Activated B cell treated with CpG ODN at 0.5 μM for 24 hours (primary cell): ENCODE results near the gene KCND3. TPM values are rescaled to one million over a fixed set of nuclear protein-coding genes. Genes with fewer than 3 reads are reported as not detected.

Source experiments
- ATAC-seq: fragments of 200-7000 bp; cut with Tn5 transposase; one replicate; pipeline ENCODE4 v1.10.0; 2021; ENCODE audit warnings: low read depth, mild to moderate bottlenecking, moderate library complexity
- CTCF ChIA-PET: fragments of 350-600 bp; sonication (Branson Sonifier 250); formaldehyde crosslinking; loops from one replicate; lab custom pipeline; 2021; ENCODE audit warnings: antibody characterized with exemption; lab: Charles Lee
- POLR2A ChIA-PET: fragments of 350-600 bp; sonication (Branson Sonifier 250); formaldehyde crosslinking; loops from one replicate; lab custom pipeline; 2021; ENCODE audit warnings: antibody characterized with exemption; lab: Charles Lee
- DNase-seq: peaks from one replicate; pipeline ENCODE4 v3.0.0; 2022
- H3K27ac Mint-ChIP-seq: one replicate; pipeline ENCODE4 v1.8.0; 2020; ENCODE audit warnings: mixed read lengths
- H3K27me3 Mint-ChIP-seq: one replicate; pipeline ENCODE4 v1.8.0; 2021; ENCODE audit warnings: mixed read lengths
- H3K36me3 Mint-ChIP-seq: one replicate; pipeline ENCODE4 v1.8.0; 2021; ENCODE audit warnings: low read depth, mixed read lengths
- H3K4me1 Mint-ChIP-seq: one replicate; pipeline ENCODE4 v1.8.0; 2021; ENCODE audit warnings: mixed read lengths
- H3K4me3 Mint-ChIP-seq: one replicate; pipeline ENCODE4 v1.8.0; 2020; ENCODE audit warnings: mild to moderate bottlenecking, mixed read lengths
- H3K9me3 Mint-ChIP-seq: one replicate; pipeline ENCODE4 v1.8.0; 2020; ENCODE audit warnings: mixed read lengths
- CTCF ChIP-seq: fragments of 200-600 bp; IDR thresholded peaks from one replicate; pipeline ENCODE4 v1.8.0; 2022; ENCODE audit warnings: antibody characterized with exemption, mild to moderate bottlenecking
- intact Hi-C: fragments of 100-400 bp; cut with micrococcal nuclease; formaldehyde crosslinking; loops from one replicate; pipeline ENCODE4 v1.15.1; 2024
- total RNA-seq: library from RNA; stranded (reverse); gene quantifications from 2 replicates; pipeline ENCODE4 v1.2.3, GENCODE V29; 2022

KCND3 gene
- total RNA-seq, 1 donor from 2014 or later: 0.04 TPM

- Mint-ChIP-seq H3K27me3 (peaks cover 43% of the 10 kb centered on the region), H3K4me1 (no peaks in the 10 kb centered on the region), H3K4me3 (no peak overlapping the region), H3K27ac (no peak overlapping the region), H3K9me3 (no peaks in the 10 kb centered on the region), H3K36me3 (no peaks in the 10 kb centered on the region)
- ATAC-seq (no peak), DNase-seq (no peak)
- ChIA-PET POLR2A (no interaction called here), CTCF (no interaction called here)
- no peak for TF ChIP-seq CTCF
- intact Hi-C loops: no loop called here
Observed at GRCh38 chr1:111909030-111909429, 80.4 kb downstream of the KCND3 start.

GRCh38 chr1:111908011-111908621 lies 81.4 kb downstream of the KCND3 start:
- H3K27me3 Mint-ChIP-seq: peaks cover 38% of the 10 kb centered on the region
- POLR2A ChIA-PET: no interaction called here
- ATAC-seq (no peak), DNase-seq (no peak)
- H3K4me1 Mint-ChIP-seq: no peaks in the 10 kb centered on the region
- no peaks in the 10 kb centered on the region for H3K9me3 Mint-ChIP-seq
- H3K27ac Mint-ChIP-seq: no peak overlapping the region
- intact Hi-C loops: no loop called here
- no peak for TF ChIP-seq CTCF
- H3K4me3 Mint-ChIP-seq: no peak overlapping the region
- CTCF ChIA-PET: no interaction called here
- H3K36me3 Mint-ChIP-seq: no peaks in the 10 kb centered on the region

GRCh38 chr1:111907321-111907720 lies 82.1 kb downstream of the KCND3 start:
- Mint-ChIP-seq H3K4me1 (no peaks in the 10 kb centered on the region), H3K9me3 (no peaks in the 10 kb centered on the region), H3K27me3 (peaks cover 38% of the 10 kb centered on the region), H3K27ac (no peak overlapping the region), H3K4me3 (no peak overlapping the region), H3K36me3 (no peaks in the 10 kb centered on the region)
- intact Hi-C loops: no loop called here
- no peak for TF ChIP-seq CTCF
- no peak for DNase-seq
- CTCF ChIA-PET: no interaction called here
- ATAC-seq: no peak
- POLR2A ChIA-PET: no interaction called here

GRCh38 chr1:111906816-111907215 lies 82.7 kb downstream of the KCND3 start:
- ATAC-seq: no peak
- Mint-ChIP-seq H3K36me3 (no peaks in the 10 kb centered on the region), H3K27me3 (peaks cover 42% of the 10 kb centered on the region), H3K4me1 (no peaks in the 10 kb centered on the region), H3K27ac (no peak overlapping the region), H3K9me3 (no peaks in the 10 kb centered on the region), H3K4me3 (no peak overlapping the region)
- no peak for TF ChIP-seq CTCF
- ChIA-PET POLR2A (no interaction called here), CTCF (no interaction called here)
- intact Hi-C loops: no loop called here
- no peak for DNase-seq

GRCh38 chr1:111906111-111906510 lies 83.4 kb downstream of the KCND3 start:
- Mint-ChIP-seq H3K9me3 (no peaks in the 10 kb centered on the region), H3K27me3 (peaks cover 42% of the 10 kb centered on the region), H3K4me1 (no peaks in the 10 kb centered on the region), H3K36me3 (no peaks in the 10 kb centered on the region), H3K4me3 (no peak overlapping the region), H3K27ac (no peak overlapping the region)
- ATAC-seq: no peak
- intact Hi-C loops: no loop called here
- POLR2A ChIA-PET: no interaction called here
- no peak for TF ChIP-seq CTCF
- no peak for DNase-seq
- CTCF ChIA-PET: no interaction called here
